Bronchial epithelial cell (primary cell): ENCODE measurements around the gene MGP. TPM values are rescaled to one million over a fixed set of nuclear protein-coding genes. Genes with fewer than 3 reads are reported as not detected.

Experiments
- DNase-seq: peaks from one replicate; pipeline ENCODE4 v3.0.0-alpha.2; 2010; ENCODE audit warnings: low read depth
- FAIRE-seq: peaks from 2 replicates; lab custom pipeline; 2011; peaks lifted over from hg19 to GRCh38; lab: Jason Lieb, UNC
- H3K27me3 ChIP-seq: 2 replicates; pipeline ENCODE4 v1.5.1; 2011; ENCODE audit warnings: low read length; ENCODE audit not compliant: control insufficient read depth, insufficient read depth
- H3K36me3 ChIP-seq: 2 replicates; pipeline ENCODE4 v1.5.1; 2011; ENCODE audit warnings: low read length; ENCODE audit not compliant: control insufficient read depth, insufficient read depth
- H3K4me3 ChIP-seq: 2 replicates; pipeline ENCODE4 v1.5.1; 2011; ENCODE audit warnings: mild to moderate bottlenecking, low read depth, low read length, control low read depth
- total RNA-seq: library from RNA; depleted of rRNA; stranded (reverse); fragments of >200 nt; gene quantifications from 2 replicates; pipeline ENCODE4 v1.2.1, GENCODE V29; 2014
- TF ChIP-seq, protein P1 (sequence below): IDR thresholded peaks from 2 replicates; pipeline ENCODE4 v1.5.1; 2011; ENCODE audit warnings: mild to moderate bottlenecking, moderate library complexity, low read length, control low read depth, inconsistent platforms; ENCODE audit not compliant: insufficient read depth, severe bottlenecking

Gene MGP
- total RNA-seq, 1 donor from 2014 or later: 0.79 TPM

DNA sequence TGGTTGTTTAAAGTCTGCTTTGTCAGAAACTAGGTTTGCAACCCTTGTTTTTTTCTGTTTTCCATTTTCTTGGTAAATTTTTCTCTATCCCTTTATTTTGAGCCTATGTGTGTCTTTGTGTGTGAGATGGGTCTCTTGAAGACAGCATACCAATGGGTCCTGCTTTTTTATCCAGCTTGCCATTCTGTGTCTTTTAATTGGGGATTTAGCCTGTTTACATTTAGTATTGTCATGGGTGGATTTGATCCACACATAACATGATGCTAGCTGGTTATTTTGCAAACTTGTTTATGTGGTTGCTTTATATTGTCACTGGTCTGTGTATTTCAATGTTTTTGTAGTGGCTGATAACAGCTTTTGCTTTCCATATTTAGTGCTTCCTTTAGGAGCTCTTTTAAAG, 25.2 kb downstream of the MGP start:
- H3K36me3 ChIP-seq: no peaks in the 10 kb centered on the region
- DNase-seq (no peak), FAIRE-seq (no peak)
- H3K4me3 ChIP-seq: no peak overlapping the region
- TF ChIP-seq, protein P1, sequence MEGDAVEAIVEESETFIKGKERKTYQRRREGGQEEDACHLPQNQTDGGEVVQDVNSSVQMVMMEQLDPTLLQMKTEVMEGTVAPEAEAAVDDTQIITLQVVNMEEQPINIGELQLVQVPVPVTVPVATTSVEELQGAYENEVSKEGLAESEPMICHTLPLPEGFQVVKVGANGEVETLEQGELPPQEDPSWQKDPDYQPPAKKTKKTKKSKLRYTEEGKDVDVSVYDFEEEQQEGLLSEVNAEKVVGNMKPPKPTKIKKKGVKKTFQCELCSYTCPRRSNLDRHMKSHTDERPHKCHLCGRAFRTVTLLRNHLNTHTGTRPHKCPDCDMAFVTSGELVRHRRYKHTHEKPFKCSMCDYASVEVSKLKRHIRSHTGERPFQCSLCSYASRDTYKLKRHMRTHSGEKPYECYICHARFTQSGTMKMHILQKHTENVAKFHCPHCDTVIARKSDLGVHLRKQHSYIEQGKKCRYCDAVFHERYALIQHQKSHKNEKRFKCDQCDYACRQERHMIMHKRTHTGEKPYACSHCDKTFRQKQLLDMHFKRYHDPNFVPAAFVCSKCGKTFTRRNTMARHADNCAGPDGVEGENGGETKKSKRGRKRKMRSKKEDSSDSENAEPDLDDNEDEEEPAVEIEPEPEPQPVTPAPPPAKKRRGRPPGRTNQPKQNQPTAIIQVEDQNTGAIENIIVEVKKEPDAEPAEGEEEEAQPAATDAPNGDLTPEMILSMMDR: no peak
- no peaks in the 10 kb centered on the region for H3K27me3 ChIP-seq

DNA sequence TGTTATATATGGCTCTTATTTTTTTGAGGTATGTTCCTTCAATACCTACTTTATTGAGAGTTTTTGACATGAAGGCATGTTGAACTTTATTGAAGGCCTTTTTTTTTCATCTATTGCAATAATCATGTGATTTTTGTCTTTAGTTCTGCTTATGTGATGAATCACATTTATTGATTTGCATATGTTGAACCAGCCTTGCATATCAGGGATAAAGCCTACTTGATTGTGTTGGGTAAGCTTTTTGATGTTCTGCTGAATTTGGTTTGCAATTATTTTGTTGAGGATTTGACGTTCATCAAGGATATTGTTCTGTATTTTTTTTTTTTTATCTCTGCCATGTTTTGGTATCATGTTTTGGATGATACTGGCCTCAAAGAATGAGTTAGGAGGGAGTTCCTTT, 27.1 kb downstream of the MGP start:
- Histone ChIP-seq H3K27me3 (no peaks in the 10 kb centered on the region), H3K36me3 (no peaks in the 10 kb centered on the region), H3K4me3 (no peak overlapping the region)
- TF ChIP-seq, protein P1: no peak
- FAIRE-seq (no peak), DNase-seq (no peak)

DNA sequence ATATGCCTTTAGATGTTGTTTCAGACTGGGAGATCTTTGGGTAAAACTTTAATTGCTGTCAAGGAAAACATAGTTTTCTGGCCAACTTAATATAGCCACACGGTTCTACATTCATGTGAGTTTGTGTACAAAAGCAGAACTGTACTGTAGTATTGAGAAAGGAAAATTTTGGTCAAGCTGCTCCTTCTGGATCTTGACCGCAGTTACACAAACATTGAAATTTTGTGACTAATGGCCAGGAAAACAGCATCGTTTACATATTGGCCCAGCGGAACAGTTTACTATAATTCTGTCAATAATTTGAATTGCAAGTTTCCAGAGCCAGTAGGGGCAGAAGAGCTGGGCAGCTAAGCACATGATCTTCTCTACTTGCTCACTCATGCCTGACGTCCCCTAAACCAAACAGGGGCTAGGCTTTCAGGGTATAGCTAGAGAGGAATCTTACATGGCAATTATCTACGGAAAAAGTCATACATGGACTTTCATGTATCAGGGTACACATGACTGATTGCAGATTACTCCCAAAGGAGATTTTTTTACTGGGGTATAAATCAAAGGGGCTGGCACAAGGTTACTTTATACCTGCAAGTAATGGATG, 31.0 kb downstream of the MGP start:
- Histone ChIP-seq H3K27me3 (no peaks in the 10 kb centered on the region), H3K36me3 (no peaks in the 10 kb centered on the region), H3K4me3 (no peak overlapping the region)
- TF ChIP-seq, protein P1: no peak
- no peak for FAIRE-seq
- no peak for DNase-seq

DNA sequence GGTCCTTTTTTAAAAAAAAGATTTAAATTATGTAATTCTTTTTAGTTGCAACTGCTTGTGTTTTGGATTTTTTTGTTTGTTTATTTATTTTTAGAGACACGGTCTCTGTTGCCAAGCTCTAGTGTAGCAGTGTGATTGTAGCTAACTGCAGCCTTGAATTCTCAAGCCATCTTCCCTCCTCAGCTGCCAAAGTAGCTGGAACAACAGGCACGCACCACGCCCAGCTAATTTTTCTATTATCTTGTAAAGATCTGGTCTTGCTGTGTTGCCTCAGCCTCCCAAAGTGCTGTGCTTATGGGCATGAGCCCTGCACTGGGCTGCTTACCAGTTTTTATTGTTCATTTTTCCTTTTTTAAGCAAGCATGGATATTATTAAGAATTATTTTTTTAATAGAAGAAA, 31.7 kb downstream of the MGP start:
- no peaks in the 10 kb centered on the region for H3K27me3 ChIP-seq
- no peak for FAIRE-seq
- no peak for DNase-seq
- H3K36me3 ChIP-seq: no peaks in the 10 kb centered on the region
- H3K4me3 ChIP-seq: no peak overlapping the region
- TF ChIP-seq, protein P1: no peak

DNA sequence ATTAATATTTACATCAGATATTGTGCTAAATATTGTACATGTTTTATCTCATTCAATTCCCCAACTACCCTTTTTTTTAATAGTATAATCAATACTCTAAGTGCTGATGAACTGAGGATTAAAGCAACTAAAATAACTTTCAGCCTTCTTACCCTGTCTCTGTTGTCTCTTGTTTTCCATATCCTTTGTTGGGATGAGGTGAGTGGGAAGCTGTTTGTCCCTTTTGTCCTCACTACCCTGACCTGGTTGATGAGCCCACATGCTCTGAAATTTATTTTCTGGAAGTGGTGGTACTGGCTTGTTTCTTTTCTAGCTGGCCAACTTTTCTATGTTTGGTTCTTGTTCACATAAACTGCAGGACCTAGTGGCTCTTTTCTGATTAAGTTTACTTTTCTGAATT, 32.8 kb downstream of the MGP start:
- no peak for DNase-seq
- no peak for FAIRE-seq
- H3K36me3 ChIP-seq: no peaks in the 10 kb centered on the region
- no peaks in the 10 kb centered on the region for H3K27me3 ChIP-seq
- TF ChIP-seq, protein P1: no peak
- H3K4me3 ChIP-seq: no peak overlapping the region

DNA sequence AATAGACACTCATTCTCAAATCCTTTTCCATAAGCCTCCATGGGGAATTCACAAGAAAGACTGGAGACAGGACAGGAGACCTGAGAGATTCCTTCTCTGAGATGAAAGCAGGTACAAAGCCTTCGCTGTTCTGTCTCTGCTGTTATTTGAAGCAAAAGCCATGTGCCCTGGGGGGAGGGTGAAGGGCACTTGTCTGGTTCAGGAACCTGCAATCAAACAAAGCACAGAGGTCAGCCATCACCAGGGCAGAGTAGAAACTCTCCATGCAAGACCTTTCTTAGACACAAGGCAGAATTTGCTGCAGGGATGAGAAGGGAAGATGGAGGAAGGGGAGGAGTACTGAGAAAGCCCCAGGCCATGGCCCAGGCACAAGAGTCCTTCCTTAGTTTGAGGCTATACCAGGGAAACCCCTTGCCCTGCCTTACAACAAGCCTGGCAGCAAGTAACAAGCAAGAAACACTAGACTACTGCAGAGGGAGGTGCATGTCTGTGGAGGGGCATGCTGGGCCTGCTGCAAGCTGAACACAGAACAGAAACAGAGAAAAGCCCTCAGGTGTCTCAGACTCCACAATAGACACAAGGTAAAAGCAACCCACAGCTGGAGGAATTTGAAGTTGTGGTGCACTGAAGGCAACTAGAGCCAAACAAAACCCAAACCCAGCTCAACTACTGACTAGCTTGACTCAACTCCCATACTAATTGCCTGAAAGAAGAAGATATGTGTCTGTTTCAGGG, 34.6 kb downstream of the MGP start:
- Histone ChIP-seq H3K36me3 (no peaks in the 10 kb centered on the region), H3K4me3 (no peak overlapping the region), H3K27me3 (no peaks in the 10 kb centered on the region)
- FAIRE-seq (no peak), DNase-seq (no peak)
- TF ChIP-seq, protein P1: no peak
